PC-9 (cell line): ENCODE measurements around the gene UGT2A3. TPM values are rescaled to one million over a fixed set of nuclear protein-coding genes. Genes with fewer than 3 reads are reported as not detected.
A peak's percentile ranks its signal among the peaks of the same experiment; 100 is the strongest.
"Not testable (repeated sequence)": the region's sequence is repeated elsewhere in the genome, so short reads cannot be mapped to it uniquely, and the experiment has no call there.

Experiments used
- BruUV-seq: library from RNA; stranded (reverse); fragments of 400-500 nt; replicated peaks from 2 replicates; lab custom pipeline; 2021; lab: Mats Ljungman, UMichigan
- CTCF ChIA-PET: fragments of 300-600 bp; sonication (Branson Sonifier 250); formaldehyde crosslinking; loops from one replicate; lab custom pipeline; 2022; ENCODE audit warnings: antibody characterized with exemption; lab: Charles Lee
- POLR2A ChIA-PET: fragments of 300-600 bp; sonication (Branson Sonifier 250); formaldehyde crosslinking; loops from one replicate; lab custom pipeline; 2022; ENCODE audit warnings: antibody characterized with exemption; ENCODE audit not compliant: unreplicated experiment; lab: Charles Lee
- DNase-seq, 2 experiments: peaks; one replicate each; pipeline versions ENCODE4 v3.0.0 to v3.0.0-alpha.2; 2015 to 2022; ENCODE audit warnings: mixed read lengths in 1 of 2
- H2AFZ ChIP-seq: fragments of 200-600 bp; sonication (generic); 2 replicates; pipeline ENCODE4 v1.8.1; 2017; ENCODE audit warnings: antibody characterized with exemption
- H3F3A ChIP-seq: fragments of 200-600 bp; sonication (generic); 2 replicates; pipeline ENCODE4 v1.8.1; 2017; ENCODE audit warnings: antibody characterized with exemption, mild to moderate bottlenecking, low read depth; ENCODE audit not compliant: insufficient read depth
- H3K27ac ChIP-seq: fragments of 200-600 bp; sonication (generic); 2 replicates; pipeline ENCODE4 v1.6.1; 2016; ENCODE audit warnings: mixed run types
- H3K27me3 ChIP-seq: fragments of 200-600 bp; sonication (generic); 2 replicates; pipeline ENCODE4 v1.6.1; 2016; ENCODE audit warnings: low read depth, mixed run types; ENCODE audit not compliant: insufficient read depth
- H3K36me3 ChIP-seq: fragments of 200-600 bp; sonication (generic); 2 replicates; pipeline ENCODE4 v1.6.1; 2016; ENCODE audit warnings: low read depth, mixed run types
- H3K4me1 ChIP-seq: fragments of 200-600 bp; sonication (generic); replicated peaks from 2 replicates; pipeline ENCODE4 v1.6.1; 2016; ENCODE audit warnings: mixed run types; ENCODE audit not compliant: insufficient read depth
- H3K4me2 ChIP-seq: fragments of 200-600 bp; sonication (generic); 2 replicates; pipeline ENCODE4 v1.6.1; 2017; ENCODE audit warnings: mixed run types
- H3K4me3 ChIP-seq: fragments of 200-600 bp; sonication (generic); 2 replicates; pipeline ENCODE4 v1.6.1; 2016; ENCODE audit warnings: mixed run types
- H3K79me2 ChIP-seq: fragments of 200-600 bp; sonication (generic); 2 replicates; pipeline ENCODE4 v1.6.1; 2017; ENCODE audit warnings: low read depth, mixed run types
- H3K9me2 ChIP-seq: fragments of 200-600 bp; sonication (generic); 2 replicates; pipeline ENCODE4 v1.8.1; 2017; ENCODE audit warnings: mild to moderate bottlenecking; ENCODE audit not compliant: insufficient read depth
- H3K9me3 ChIP-seq: fragments of 200-600 bp; sonication (generic); 2 replicates; pipeline ENCODE4 v1.8.1; 2016; ENCODE audit warnings: low read depth; ENCODE audit not compliant: insufficient read depth
- H4K20me1 ChIP-seq: fragments of 200-600 bp; sonication (generic); 2 replicates; pipeline ENCODE4 v1.8.1; 2017; ENCODE audit not compliant: insufficient read depth
- CTCF ChIP-seq: fragments of 200-600 bp; sonication (generic); conservative IDR thresholded peaks from 2 replicates; pipeline ENCODE4 v1.6.1; 2017; ENCODE audit warnings: mixed run types, antibody characterized with exemption, mild to moderate bottlenecking, moderate library complexity
- EZH2 ChIP-seq: fragments of 200-600 bp; sonication (generic); IDR thresholded peaks from 2 replicates; pipeline ENCODE4 v1.8.0; 2017; ENCODE audit warnings: antibody characterized with exemption, low read depth
- intact Hi-C: fragments of 100-400 bp; cut with micrococcal nuclease; formaldehyde crosslinking; loops from one replicate; pipeline ENCODE4 v1.10.0; 2022; ENCODE audit not compliant: unreplicated experiment
- total RNA-seq: library from RNA; stranded (reverse); gene quantifications from 2 replicates; pipeline ENCODE4 v1.2.3, GENCODE V29; 2021

The UGT2A3 gene
- total RNA-seq, 1 experiment from 2014 or later: not detected

GRCh38 chr4:68929076-68929737 is 22.4 kb downstream of the UGT2A3 start:
- ChIA-PET POLR2A (no interaction called here), CTCF (no interaction called here)
- H2AFZ ChIP-seq: no peak overlapping the region
- no peak overlapping the region for H3K4me2 ChIP-seq
- H3F3A ChIP-seq: no peaks in the 10 kb centered on the region
- TF ChIP-seq CTCF (no peak), EZH2 (no peak)
- H3K27ac ChIP-seq: no peak overlapping the region
- no peaks in the 10 kb centered on the region for H3K4me1 ChIP-seq
- H3K79me2 ChIP-seq: no peaks in the 10 kb centered on the region
- no peak for DNase-seq
- H3K9me2 ChIP-seq: no peaks in the 10 kb centered on the region
- no peaks in the 10 kb centered on the region for H4K20me1 ChIP-seq
- H3K27me3 ChIP-seq: no peaks in the 10 kb centered on the region
- H3K9me3 ChIP-seq: no peaks in the 10 kb centered on the region
- no peak overlapping the region for H3K4me3 ChIP-seq
- no TSS peak for BruUV-seq
- H3K36me3 ChIP-seq: no peaks in the 10 kb centered on the region
- intact Hi-C loops: no loop called here

- no peaks in the 10 kb centered on the region for H3K4me1 ChIP-seq
- H3F3A ChIP-seq: no peaks in the 10 kb centered on the region
- H3K36me3 ChIP-seq: no peaks in the 10 kb centered on the region
- ChIA-PET POLR2A (no interaction called here), CTCF (interaction anchor here (0.6 kb wide), 1 partner anchor 652 kb away, joined by 3 read pairs; no protein-coding TSS in a partner anchor)
- H3K27me3 ChIP-seq: no peaks in the 10 kb centered on the region
- TF ChIP-seq EZH2: no peak
- no peak for TF ChIP-seq CTCF
- no peak overlapping the region for H3K4me3 ChIP-seq
- DNase-seq: no peak
- H3K9me2 ChIP-seq: no peaks in the 10 kb centered on the region
- no TSS peak for BruUV-seq
- H4K20me1 ChIP-seq: no peaks in the 10 kb centered on the region
- no peaks in the 10 kb centered on the region for H3K79me2 ChIP-seq
- intact Hi-C loops: no loop called here
- peak overlapping the region; percentile 36; the same call in 1 of the 2 replicates for H3K4me2 ChIP-seq
- no peaks in the 10 kb centered on the region for H3K9me3 ChIP-seq
- H3K27ac ChIP-seq: no peak overlapping the region
- H2AFZ ChIP-seq: no peak overlapping the region
Measured at GRCh38 chr4:68927165-68927564, 24.4 kb downstream of the UGT2A3 start.

GRCh38 chr4:68922202-68922601 is 29.4 kb downstream of the UGT2A3 start:
- H3K4me3 ChIP-seq, CTCF ChIA-PET, H3K27me3 ChIP-seq, POLR2A ChIA-PET, H3K4me1 ChIP-seq, H3K4me2 ChIP-seq, H3K9me2 ChIP-seq, BruUV-seq, H3K79me2 ChIP-seq, H4K20me1 ChIP-seq, H3K36me3 ChIP-seq, H3K9me3 ChIP-seq, intact Hi-C loops, H2AFZ ChIP-seq, H3K27ac ChIP-seq, DNase-seq, H3F3A ChIP-seq: not testable (repeated sequence)

DNA sequence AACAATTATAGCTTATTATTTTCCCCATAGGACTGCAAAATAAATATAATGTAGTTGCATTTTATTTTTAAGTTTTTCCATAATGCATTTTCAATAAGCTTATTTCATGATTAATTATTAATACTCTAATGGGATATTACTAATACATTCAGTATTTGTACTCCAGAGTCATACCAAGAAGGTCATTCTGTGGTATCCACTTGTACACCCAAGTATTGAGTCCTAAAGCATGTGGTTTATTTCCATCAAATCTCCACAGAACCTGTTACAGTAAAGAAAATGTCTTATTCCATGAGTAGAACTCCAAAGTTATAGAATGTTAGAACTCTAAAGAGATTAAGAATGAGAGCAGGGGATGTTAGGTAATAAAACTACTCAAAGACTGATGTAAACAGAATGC is 30.6 kb downstream of the UGT2A3 start:
- H4K20me1 ChIP-seq: no peaks in the 10 kb centered on the region
- no peak for DNase-seq
- no peaks in the 10 kb centered on the region for H3K9me3 ChIP-seq
- H3K4me1 ChIP-seq: no peaks in the 10 kb centered on the region
- no peaks in the 10 kb centered on the region for H3K27me3 ChIP-seq
- H3K4me3 ChIP-seq: no peak overlapping the region
- H3K4me2 ChIP-seq: no peak overlapping the region
- no peak overlapping the region for H3K27ac ChIP-seq
- intact Hi-C loops: no loop called here
- no peak for TF ChIP-seq EZH2
- no peak for TF ChIP-seq CTCF
- no peak overlapping the region for H2AFZ ChIP-seq
- no peaks in the 10 kb centered on the region for H3F3A ChIP-seq
- BruUV-seq: no TSS peak
- H3K36me3 ChIP-seq: no peaks in the 10 kb centered on the region
- no peaks in the 10 kb centered on the region for H3K9me2 ChIP-seq
- ChIA-PET CTCF (no interaction called here), POLR2A (no interaction called here)
- H3K79me2 ChIP-seq: no peaks in the 10 kb centered on the region
